Liver (tissue), 9 donors: Measurements from ENCODE around the gene RASAL2. TPM values are rescaled to one million over a fixed set of nuclear protein-coding genes. Genes with fewer than 3 reads are reported as not detected.

Experiments
- DNase-seq: peaks from one replicate; pipeline ENCODE4 v3.0.0-alpha.2; 2017; ENCODE audit warnings: low spot score
- H3K27ac ChIP-seq, 2 donors: one replicate each; pipeline ENCODE4 v1.7.0; 2013; ENCODE audit warnings: inconsistent platforms in 2 of 2, low read length in 2 of 2, control low read depth in 1 of 2, low read depth in 1 of 2, mild to moderate bottlenecking in 1 of 2
- H3K27me3 ChIP-seq, 4 donors: one replicate each; pipeline versions ENCODE4 v1.6.1 to v1.7.0; 2013; ENCODE audit warnings: low read length in 3 of 4, inconsistent platforms in 1 of 4, mild to moderate bottlenecking in 1 of 4, moderate library complexity in 1 of 4; ENCODE audit not compliant: control insufficient read depth in 4 of 4, insufficient read depth in 4 of 4
- H3K36me3 ChIP-seq, 4 donors: one replicate each; pipeline versions ENCODE4 v1.6.1 to v1.7.0; 2013; ENCODE audit warnings: low read length in 3 of 4, mild to moderate bottlenecking in 3 of 4, low read depth in 1 of 4, moderate library complexity in 1 of 4; ENCODE audit not compliant: control insufficient read depth in 4 of 4, insufficient read depth in 3 of 4
- H3K4me1 ChIP-seq, 4 donors: one replicate each; pipeline versions ENCODE4 v1.6.1 to v1.7.0; 2013; ENCODE audit warnings: low read length in 3 of 4, mild to moderate bottlenecking in 3 of 4, moderate library complexity in 1 of 4; ENCODE audit not compliant: control insufficient read depth in 4 of 4, insufficient read depth in 4 of 4
- H3K4me3 ChIP-seq, 3 donors: one replicate each; pipeline versions ENCODE4 v1.6.1 to v1.7.0; 2013; ENCODE audit warnings: low read length in 3 of 3, control low read depth in 1 of 3, low read depth in 1 of 3, mild to moderate bottlenecking in 1 of 3
- H3K9ac ChIP-seq, 2 donors: one replicate each; pipeline ENCODE4 v1.7.0; 2013; ENCODE audit warnings: low read length in 2 of 2, mild to moderate bottlenecking in 2 of 2, moderate library complexity in 2 of 2, control low read depth in 1 of 2, low read depth in 1 of 2
- H3K9me3 ChIP-seq, 4 donors: one replicate each; pipeline versions ENCODE4 v1.6.1 to v1.7.0; 2013; ENCODE audit warnings: low read length in 3 of 4; ENCODE audit not compliant: control insufficient read depth in 4 of 4
- ATF3 ChIP-seq: IDR thresholded peaks from 2 replicates; pipeline ENCODE4 v1.6.1; 2016; ENCODE audit warnings: antibody characterized with exemption
- EGR1 ChIP-seq, 2 donors: IDR thresholded peaks; 2 replicates each; pipeline ENCODE4 v1.6.1; 2016 to 2018; ENCODE audit warnings: antibody characterized with exemption in 2 of 2, low read depth in 2 of 2
- FOXA1 ChIP-seq: IDR thresholded peaks from 2 replicates; pipeline ENCODE4 v1.6.1; 2016; ENCODE audit warnings: antibody characterized with exemption
- FOXA2 ChIP-seq: IDR thresholded peaks from 2 replicates; pipeline ENCODE4 v1.6.1; 2016; ENCODE audit warnings: antibody characterized with exemption
- GABPA ChIP-seq, 2 donors: IDR thresholded peaks in 1 of 2; conservative IDR thresholded peaks in 1 of 2; 2 replicates each; pipeline ENCODE4 v1.6.1; 2016; ENCODE audit warnings: antibody characterized with exemption in 2 of 2, mild to moderate bottlenecking in 1 of 2, moderate library complexity in 1 of 2
- HNF4A ChIP-seq, 2 donors: conservative IDR thresholded peaks; 2 replicates each; pipeline ENCODE4 v1.6.1; 2016; ENCODE audit warnings: antibody characterized with exemption in 2 of 2, mild to moderate bottlenecking in 2 of 2
- HNF4G ChIP-seq: IDR thresholded peaks from 2 replicates; pipeline ENCODE4 v1.6.1; 2016; ENCODE audit warnings: antibody characterized with exemption
- JUND ChIP-seq, 2 donors: IDR thresholded peaks; 2 replicates each; pipeline ENCODE4 v1.6.1; 2016; ENCODE audit warnings: antibody characterized with exemption in 2 of 2
- MAX ChIP-seq: IDR thresholded peaks from 2 replicates; pipeline ENCODE4 v1.6.1; 2016; ENCODE audit warnings: antibody characterized with exemption
- NR2F2 ChIP-seq: IDR thresholded peaks from 2 replicates; pipeline ENCODE4 v1.6.1; 2016; ENCODE audit warnings: antibody characterized with exemption
- RAD21 ChIP-seq, 2 donors: IDR thresholded peaks; 2 replicates each; pipeline ENCODE4 v1.6.1; 2016; ENCODE audit warnings: antibody characterized with exemption in 2 of 2, mild to moderate bottlenecking in 2 of 2
- RXRA ChIP-seq, 2 donors: IDR thresholded peaks; 2 replicates each; pipeline ENCODE4 v1.6.1; 2017 to 2018; ENCODE audit warnings: antibody characterized with exemption in 2 of 2, mild to moderate bottlenecking in 1 of 2
- SP1 ChIP-seq: IDR thresholded peaks from 2 replicates; pipeline ENCODE4 v1.6.1; 2018; ENCODE audit warnings: antibody characterized with exemption, mild to moderate bottlenecking
- TAF1 ChIP-seq: conservative IDR thresholded peaks from 2 replicates; pipeline ENCODE4 v1.6.1; 2016; ENCODE audit warnings: antibody characterized with exemption, mild to moderate bottlenecking
- YY1 ChIP-seq: IDR thresholded peaks from 2 replicates; pipeline ENCODE4 v1.6.1; 2016; ENCODE audit warnings: antibody characterized with exemption, mild to moderate bottlenecking
- WGBS: extraction: QIAGEN DNeasy Blood & Tissue Kit; methylation state at CpG from one replicate; pipeline ENCODE4 v1.1.7; 2013; 5-methylcytosine and 5-hydroxymethylcytosine counted together
- polyA plus RNA-seq, 2 donors: library from polyadenylated mRNA; stranded (reverse) in 1 of 2; unstranded in 1 of 2; fragments of 200-250 nt in 1 of 2; fragments of >200 nt in 1 of 2; fragmentation: Nextera tagmentation in 1 of 2; extraction: Ambion mirVana in 1 of 2; gene quantifications; one replicate each; pipeline versions ENCODE4 v1.2.1 to v1.2.3, GENCODE V29; 2013 to 2015
- total RNA-seq, 2 donors: library from RNA; depleted of rRNA; stranded (reverse); fragments of >200 nt; gene quantifications; one replicate each; pipeline ENCODE4 v1.2.3, GENCODE V29; 2014
- TF ChIP-seq, protein P1 (sequence below): IDR thresholded peaks from 2 replicates; pipeline ENCODE4 v1.6.1; 2016; ENCODE audit warnings: antibody characterized with exemption, mild to moderate bottlenecking
- TF ChIP-seq, protein P2 (sequence below): IDR thresholded peaks from 2 replicates; pipeline ENCODE4 v1.6.1; 2016; ENCODE audit warnings: antibody characterized with exemption
- TF ChIP-seq, protein P3 (sequence below): fragments of 150-350 bp; IDR thresholded peaks from 2 replicates; pipeline ENCODE4 v1.5.1; 2017; ENCODE audit warnings: improper control_type of control experiment, low read depth, low read length; ENCODE audit not compliant: missing input control
- donor health status: healthy.
- donor health status: healthy.
- donor health status: healthy.
- donor health status: healthy.
- donor health status: healthy.

The RASAL2 gene
- total and polyA plus RNA-seq, 4 donors = 1.8 to 8.1 (median 4.1) TPM

GRCh38 chr1:178513278-178513983, 419.5 kb downstream of the RASAL2 start:
- Histone ChIP-seq H3K27me3 (no peaks in the 10 kb centered on the region), H3K4me3 (no peak overlapping the region), H3K27ac (no peak overlapping the region), H3K4me1 (no peaks in the 10 kb centered on the region), H3K36me3 (no peaks in the 10 kb centered on the region), H3K9me3 (no peaks in the 10 kb centered on the region), H3K9ac (no peak overlapping the region)
- 77% methylated on average over 14 of the region's 14 CpGs for WGBS
- TF ChIP-seq EGR1 (IDR thresholded peaks at IDR 0.05; ENCODE audit: low read depth in 2 of 2) (no peak), FOXA2 (no peak), JUND (IDR thresholded peaks at IDR 0.05) (no peak), RAD21 (IDR thresholded peaks at IDR 0.05) (no peak), FOXA1 (no peak), HNF4A (conservative IDR thresholded peaks at IDR 0.05) (no peak), NR2F2 (no peak), RXRA (IDR thresholded peaks at IDR 0.05) (no peak)
- no peak for DNase-seq

DNA sequence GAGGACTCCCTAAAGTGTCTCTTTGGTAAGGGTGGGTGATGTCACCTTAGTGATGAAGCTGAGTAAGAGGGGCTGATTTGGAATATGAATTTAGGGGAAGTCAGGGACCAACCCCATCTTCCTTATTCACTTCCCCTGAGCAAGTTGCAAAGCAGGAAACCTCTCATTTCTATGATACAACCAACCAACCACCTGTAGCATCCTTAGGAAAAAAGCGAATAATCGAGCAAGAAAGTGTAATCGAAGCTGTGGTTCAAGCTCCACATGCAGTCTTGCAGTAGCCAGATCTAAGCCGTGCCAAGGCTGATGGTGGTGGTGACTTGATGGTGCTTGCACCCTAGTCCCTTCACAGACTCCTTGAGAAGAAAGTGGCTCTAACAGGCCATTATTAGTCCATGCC, 422.2 kb downstream of the RASAL2 start:
- no peaks in the 10 kb centered on the region for H3K36me3 ChIP-seq
- no peaks in the 10 kb centered on the region for H3K27me3 ChIP-seq
- H3K4me1 ChIP-seq = no peaks in the 10 kb centered on the region
- H3K4me3 ChIP-seq = no peak overlapping the region
- no peak for DNase-seq
- H3K27ac ChIP-seq = no peak overlapping the region
- H3K9me3 ChIP-seq = no peaks in the 10 kb centered on the region
- TF ChIP-seq EGR1 (IDR thresholded peaks at IDR 0.05; ENCODE audit: low read depth in 2 of 2) (no peak), SP1 (no peak), RAD21 (IDR thresholded peaks at IDR 0.05) (no peak), FOXA2 (no peak), GABPA (IDR thresholded peaks at IDR 0.05 in 1 of 2, conservative IDR thresholded peaks at IDR 0.05 in 1 of 2) (no peak), HNF4G (no peak), JUND (IDR thresholded peaks at IDR 0.05) (no peak), ATF3 (no peak), NR2F2 (no peak), HNF4A (conservative IDR thresholded peaks at IDR 0.05) (no peak), RXRA (IDR thresholded peaks at IDR 0.05) (no peak), YY1 (no peak), MAX (no peak), TAF1 (no peak), FOXA1 (no peak)
- TF ChIP-seq, protein P1, sequence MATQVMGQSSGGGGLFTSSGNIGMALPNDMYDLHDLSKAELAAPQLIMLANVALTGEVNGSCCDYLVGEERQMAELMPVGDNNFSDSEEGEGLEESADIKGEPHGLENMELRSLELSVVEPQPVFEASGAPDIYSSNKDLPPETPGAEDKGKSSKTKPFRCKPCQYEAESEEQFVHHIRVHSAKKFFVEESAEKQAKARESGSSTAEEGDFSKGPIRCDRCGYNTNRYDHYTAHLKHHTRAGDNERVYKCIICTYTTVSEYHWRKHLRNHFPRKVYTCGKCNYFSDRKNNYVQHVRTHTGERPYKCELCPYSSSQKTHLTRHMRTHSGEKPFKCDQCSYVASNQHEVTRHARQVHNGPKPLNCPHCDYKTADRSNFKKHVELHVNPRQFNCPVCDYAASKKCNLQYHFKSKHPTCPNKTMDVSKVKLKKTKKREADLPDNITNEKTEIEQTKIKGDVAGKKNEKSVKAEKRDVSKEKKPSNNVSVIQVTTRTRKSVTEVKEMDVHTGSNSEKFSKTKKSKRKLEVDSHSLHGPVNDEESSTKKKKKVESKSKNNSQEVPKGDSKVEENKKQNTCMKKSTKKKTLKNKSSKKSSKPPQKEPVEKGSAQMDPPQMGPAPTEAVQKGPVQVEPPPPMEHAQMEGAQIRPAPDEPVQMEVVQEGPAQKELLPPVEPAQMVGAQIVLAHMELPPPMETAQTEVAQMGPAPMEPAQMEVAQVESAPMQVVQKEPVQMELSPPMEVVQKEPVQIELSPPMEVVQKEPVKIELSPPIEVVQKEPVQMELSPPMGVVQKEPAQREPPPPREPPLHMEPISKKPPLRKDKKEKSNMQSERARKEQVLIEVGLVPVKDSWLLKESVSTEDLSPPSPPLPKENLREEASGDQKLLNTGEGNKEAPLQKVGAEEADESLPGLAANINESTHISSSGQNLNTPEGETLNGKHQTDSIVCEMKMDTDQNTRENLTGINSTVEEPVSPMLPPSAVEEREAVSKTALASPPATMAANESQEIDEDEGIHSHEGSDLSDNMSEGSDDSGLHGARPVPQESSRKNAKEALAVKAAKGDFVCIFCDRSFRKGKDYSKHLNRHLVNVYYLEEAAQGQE = no peak
- TF ChIP-seq, protein P2, sequence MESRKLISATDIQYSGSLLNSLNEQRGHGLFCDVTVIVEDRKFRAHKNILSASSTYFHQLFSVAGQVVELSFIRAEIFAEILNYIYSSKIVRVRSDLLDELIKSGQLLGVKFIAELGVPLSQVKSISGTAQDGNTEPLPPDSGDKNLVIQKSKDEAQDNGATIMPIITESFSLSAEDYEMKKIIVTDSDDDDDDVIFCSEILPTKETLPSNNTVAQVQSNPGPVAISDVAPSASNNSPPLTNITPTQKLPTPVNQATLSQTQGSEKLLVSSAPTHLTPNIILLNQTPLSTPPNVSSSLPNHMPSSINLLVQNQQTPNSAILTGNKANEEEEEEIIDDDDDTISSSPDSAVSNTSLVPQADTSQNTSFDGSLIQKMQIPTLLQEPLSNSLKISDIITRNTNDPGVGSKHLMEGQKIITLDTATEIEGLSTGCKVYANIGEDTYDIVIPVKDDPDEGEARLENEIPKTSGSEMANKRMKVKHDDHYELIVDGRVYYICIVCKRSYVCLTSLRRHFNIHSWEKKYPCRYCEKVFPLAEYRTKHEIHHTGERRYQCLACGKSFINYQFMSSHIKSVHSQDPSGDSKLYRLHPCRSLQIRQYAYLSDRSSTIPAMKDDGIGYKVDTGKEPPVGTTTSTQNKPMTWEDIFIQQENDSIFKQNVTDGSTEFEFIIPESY = no peak
- TF ChIP-seq, protein P3, sequence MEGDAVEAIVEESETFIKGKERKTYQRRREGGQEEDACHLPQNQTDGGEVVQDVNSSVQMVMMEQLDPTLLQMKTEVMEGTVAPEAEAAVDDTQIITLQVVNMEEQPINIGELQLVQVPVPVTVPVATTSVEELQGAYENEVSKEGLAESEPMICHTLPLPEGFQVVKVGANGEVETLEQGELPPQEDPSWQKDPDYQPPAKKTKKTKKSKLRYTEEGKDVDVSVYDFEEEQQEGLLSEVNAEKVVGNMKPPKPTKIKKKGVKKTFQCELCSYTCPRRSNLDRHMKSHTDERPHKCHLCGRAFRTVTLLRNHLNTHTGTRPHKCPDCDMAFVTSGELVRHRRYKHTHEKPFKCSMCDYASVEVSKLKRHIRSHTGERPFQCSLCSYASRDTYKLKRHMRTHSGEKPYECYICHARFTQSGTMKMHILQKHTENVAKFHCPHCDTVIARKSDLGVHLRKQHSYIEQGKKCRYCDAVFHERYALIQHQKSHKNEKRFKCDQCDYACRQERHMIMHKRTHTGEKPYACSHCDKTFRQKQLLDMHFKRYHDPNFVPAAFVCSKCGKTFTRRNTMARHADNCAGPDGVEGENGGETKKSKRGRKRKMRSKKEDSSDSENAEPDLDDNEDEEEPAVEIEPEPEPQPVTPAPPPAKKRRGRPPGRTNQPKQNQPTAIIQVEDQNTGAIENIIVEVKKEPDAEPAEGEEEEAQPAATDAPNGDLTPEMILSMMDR = no peak
- no peak overlapping the region for H3K9ac ChIP-seq
- 93% methylated on average over 4 of the region's 4 CpGs for WGBS
